ENCODE measurements around the gene ACOX2.
A peak's percentile ranks its signal among the peaks of the same experiment; 100 is the strongest.
"Not testable (repeated sequence)": the region's sequence is repeated elsewhere in the genome, so short reads cannot be mapped to it uniquely, and the experiment has no call there.

Gene ACOX2

DNA sequence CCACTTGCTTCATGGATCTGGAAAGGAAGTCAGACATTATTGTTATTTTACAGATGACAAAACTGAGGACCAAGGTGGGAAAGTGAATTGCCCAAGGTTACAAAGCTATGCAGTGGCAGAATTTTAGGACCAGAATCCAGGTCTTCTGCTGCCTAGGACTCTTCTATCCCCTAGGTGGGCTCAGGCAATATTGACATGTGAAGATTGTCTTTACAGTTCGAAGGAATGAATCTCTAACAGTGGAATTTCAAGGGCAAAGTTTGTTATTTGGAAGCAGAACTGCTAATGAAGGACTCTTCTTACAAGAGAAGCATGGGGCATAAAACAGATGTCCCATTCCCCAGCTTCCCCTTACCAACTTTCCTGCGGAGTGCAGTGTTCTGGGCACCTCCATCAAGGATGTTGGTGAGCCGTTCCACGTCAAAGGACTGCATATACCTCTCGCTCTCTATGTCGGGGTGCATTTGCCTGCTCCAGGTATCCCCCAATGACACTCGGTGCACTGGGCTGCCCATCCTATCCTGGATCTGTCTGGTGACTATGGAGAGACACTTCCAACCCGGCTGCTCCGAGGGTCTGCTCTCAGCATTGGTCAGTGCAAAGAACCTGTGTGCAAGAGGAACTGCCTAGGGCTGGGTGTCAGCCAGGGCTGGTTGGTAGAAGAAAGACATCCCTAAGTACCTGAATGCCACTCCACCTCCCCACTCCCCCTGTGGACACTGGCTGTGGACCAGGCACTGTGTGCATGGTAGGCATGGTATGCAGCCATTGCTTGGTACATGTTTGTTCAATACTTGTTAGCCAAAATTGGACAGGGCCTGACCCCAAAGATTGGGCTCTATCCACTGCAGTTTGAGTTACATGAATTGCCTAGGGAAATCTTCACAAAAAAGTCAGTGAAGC lies 2.1 kb downstream of the ACOX2 start:
- no peak for DNase-seq (ENCODE audit: low read depth in 2 of 2)

DNA sequence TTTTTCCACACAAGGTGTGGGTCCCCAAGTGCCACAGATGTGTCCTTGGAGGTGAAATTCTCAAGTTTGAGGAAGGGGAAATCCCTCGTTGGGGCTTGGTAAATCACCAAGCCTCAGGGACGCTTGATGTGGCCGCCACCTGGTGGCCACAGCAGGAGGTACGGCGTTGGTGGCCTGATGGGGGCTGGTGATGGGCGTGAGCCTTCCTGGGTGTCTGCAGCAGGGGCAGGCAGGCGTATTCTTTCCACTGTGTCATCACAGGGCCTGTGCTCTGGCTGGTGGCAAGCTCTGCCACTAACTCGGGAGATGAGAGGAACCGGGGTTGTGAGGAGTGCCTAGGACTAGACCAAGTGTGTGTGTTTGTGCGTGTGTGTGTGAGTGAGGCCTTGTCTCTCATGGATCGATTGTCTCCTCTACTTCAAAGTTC lies 4.2 kb downstream of the ACOX2 start:
- DNase-seq (ENCODE audit: low read depth in 2 of 2), result peak; percentile 72 to 73

DNA sequence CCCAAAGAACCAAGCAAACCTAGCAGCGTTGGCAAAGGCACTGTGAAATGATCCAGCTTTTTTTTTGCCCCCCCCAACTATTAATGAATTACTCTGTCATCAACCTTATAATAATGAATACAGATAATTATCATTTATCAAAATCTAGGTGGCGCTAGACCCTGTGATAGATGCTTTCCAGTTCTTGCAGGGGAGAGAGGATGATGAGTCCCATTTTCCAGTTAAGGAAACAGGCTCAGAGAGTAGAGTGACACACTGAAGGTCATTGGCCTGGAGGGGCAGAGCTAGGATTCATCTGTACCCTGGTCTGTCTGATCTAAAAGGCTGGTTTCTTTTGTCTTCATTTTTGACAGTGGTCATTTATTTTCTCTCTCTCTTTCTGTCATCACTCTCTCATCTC lies 5.0 kb downstream of the ACOX2 start:
- DNase-seq (ENCODE audit: low read depth in 2 of 2), result no peak

DNA sequence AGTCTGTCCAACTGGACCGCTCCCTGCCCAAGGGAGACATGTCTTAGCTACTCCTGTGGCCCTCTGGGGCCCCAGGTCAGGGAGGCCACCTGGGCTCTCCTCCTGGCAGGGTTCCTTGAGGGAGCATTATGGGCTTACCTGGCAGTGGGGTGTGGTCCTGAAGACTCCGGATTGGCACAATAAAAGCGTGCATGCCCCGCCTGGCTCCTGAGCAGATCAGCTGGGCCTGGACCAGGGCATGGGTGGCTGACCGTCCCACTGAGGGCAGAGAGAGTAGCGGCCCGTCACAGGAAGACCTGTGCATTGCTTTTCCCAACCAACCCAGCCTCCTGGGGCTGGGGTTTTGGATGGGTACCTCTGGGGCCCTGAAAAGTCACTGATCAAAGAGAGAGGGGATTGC lies 5.4 kb downstream of the ACOX2 start:
- DNase-seq (ENCODE audit: low read depth in 2 of 2), result no peak

DNA sequence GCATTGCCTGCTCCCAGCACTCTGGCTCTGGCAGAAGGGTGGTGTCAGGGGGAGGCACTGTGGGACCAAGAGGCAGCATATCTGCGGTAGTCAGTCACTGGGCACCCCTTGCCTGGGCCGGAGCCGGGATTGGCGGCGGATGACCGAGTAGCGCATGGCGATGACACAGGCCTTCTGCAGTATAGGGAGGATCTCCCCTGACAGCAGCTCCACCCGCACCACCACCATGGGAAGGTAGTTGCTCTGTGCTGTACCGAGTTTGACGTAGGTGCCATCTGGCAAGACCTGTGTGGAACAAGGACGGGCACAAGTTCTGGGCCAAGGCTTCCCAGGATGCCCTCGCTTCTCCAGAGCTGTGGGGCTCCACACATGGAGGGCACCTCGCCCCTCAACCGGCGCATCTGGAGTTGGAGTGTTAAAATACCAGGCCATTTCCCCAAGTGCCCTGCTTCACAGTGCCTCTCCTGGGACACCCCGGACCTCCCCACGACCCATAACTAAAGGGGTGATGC lies 6.6 kb downstream of the ACOX2 start:
- no peak for DNase-seq (ENCODE audit: low read depth in 2 of 2)

DNA sequence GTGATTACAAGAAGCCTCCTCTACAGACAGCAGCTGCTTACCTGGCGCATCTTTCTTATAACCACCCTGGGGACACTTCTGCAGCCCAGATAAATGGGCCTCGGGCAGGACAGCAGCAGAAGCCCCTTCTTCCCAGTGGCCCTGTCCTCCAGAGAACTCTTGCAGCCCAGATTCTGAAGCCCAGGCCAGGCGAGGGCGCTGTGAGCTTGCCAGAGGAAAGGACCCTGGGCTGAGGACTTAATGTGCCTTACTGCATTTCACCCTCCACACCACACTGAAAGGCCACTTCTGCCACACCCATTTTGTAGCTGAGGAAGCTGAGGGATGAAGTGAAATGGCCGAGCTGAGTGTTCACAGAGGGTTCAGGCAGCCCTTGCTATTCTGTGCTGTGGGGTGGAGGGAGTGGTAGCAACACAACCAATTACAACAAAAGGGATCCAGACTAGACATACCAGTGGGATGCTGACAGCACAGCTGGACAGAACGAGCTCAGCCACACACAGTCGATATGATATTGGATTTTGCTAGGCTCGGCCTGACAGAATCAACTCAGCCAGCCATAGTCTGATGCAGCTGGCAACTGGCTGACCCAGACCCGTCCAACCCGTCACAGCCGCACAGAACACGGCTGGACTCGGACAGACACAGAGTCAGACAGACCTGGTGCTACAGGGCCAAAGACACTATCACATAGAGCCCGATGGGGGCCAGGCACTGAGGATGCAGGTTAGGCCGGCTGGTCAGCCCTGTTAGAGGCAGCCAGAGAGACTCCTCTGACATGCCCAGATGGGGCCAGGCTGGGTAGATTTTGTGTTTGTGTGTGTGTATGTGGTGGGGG lies 7.3 kb downstream of the ACOX2 start:
- DNase-seq (ENCODE audit: low read depth in 2 of 2), result no peak

DNA sequence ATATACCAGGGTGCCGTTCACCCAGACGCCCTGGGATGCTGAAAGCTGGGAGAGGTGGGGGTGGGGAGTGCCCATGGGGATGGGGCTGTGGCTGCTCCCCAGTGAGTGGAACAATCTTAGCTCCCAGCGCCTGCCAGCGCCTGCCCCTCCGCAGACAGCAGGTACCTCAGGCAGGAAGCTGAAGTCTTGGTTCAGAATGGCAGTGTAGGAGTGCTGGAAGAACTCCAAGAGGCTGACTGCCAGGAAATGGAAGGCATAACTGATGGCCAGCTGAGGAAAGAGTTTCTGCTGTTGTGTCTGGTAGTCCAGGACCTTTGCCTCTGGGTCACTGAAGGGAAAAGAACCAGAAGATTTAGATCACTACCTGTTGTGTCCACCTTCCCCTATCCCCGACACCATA lies 8.4 kb downstream of the ACOX2 start:
- DNase-seq (ENCODE audit: low read depth in 2 of 2), result no peak

DNA sequence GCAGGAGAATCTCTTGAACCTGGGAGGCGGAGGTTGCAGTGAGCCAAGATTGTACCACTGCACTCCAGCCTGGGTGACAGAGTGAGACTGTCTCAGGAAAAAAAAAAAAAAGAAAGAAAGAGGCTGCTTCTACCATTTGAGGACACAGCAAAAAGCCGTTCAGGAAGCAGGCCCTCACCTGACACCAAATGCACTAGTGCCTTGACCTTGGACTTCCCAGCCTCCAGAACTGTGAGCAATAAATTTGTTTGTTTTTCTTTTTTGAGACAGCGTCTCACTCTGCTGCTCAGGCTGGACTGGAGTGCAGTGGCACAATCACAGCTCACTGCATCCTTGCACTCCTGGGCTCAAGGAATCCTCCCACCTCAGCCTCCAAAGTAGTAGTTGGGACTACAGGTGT lies 9.6 kb downstream of the ACOX2 start:
- not testable (repeated sequence) for DNase-seq (ENCODE audit: low read depth in 2 of 2)

DNA sequence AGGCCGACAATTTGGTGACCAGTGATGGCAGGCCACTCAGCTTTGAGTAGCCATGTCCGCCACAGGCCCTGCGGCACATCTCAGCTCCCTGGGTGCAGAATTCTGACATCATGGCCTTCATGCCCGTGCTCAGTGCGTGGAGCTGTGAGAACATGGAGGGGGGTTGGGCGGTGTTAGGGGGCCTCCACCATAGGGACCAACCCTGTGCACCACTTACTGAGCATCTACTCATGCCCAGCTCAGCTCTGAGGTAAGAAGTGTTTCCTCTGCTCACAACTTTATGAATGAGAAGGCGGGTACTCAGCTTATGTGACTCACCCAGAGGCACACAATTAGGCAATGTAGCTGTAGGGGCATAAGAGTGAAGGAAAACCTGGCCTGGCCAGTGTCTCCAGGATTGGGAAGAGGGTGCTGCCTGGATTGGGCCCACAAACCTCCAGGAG lies 10.5 kb downstream of the ACOX2 start:
- no peak for DNase-seq (ENCODE audit: low read depth in 2 of 2)

DNA sequence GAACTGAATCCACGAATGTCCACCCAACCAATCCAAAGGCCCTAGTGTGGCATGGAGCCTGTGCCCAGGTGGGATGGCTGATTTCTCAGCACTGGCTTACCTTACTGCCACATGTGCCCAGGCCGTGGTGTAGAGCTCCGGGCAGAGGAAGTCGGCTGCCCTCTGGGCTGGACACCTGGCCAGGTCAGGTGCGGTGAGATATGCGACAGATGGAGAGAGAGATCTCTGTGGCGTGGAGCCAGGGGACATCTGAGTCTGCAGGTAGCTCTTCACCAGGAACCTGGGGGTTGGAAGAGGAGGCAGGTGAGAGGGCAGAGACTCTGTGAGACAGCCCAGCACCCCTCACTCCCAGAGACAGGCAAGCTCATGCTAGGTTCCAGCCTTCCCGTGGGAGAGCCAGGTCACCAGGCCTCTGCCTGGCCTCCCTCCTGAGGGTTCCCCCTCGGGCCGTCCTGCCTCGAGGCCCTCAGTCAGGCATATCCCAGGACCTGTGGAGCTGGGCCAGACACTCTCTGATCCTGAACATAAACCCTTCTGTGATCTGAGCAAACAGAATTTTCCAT lies 12.6 kb downstream of the ACOX2 start:
- no peak for DNase-seq (ENCODE audit: low read depth in 2 of 2)

DNA sequence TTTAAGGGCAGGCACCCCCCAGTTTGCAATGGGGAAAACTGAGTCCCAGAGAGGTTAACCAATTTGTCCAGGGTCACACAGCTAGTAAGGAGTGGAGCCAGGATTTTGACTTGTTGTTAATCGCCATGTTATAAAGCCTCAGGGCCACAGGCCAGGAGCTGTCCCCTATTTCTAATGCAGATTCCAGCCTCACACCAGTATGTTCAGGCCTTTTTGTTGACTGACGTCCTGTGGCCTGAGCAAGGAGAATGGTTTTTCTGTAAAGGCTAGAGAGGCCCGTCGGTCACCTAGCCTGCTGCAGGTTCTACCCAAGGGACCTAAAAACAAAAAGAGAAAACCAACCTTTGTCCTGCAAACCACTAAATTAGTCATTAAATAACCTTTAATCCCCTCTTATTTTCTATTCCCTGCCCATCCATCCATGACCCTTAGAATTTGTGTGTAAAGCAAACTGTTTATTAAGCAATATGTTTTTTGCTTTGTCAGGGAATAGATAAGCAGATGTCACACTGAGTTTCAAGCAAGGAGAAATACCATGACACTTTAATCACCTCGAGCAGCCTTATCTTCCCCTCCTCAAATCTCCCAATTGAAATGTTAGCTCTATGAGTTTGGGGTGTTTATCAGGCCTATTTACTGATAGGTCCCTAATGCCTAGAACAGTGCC lies 14.1 kb downstream of the ACOX2 start:
- DNase-seq (ENCODE audit: low read depth in 2 of 2), result no peak

DNA sequence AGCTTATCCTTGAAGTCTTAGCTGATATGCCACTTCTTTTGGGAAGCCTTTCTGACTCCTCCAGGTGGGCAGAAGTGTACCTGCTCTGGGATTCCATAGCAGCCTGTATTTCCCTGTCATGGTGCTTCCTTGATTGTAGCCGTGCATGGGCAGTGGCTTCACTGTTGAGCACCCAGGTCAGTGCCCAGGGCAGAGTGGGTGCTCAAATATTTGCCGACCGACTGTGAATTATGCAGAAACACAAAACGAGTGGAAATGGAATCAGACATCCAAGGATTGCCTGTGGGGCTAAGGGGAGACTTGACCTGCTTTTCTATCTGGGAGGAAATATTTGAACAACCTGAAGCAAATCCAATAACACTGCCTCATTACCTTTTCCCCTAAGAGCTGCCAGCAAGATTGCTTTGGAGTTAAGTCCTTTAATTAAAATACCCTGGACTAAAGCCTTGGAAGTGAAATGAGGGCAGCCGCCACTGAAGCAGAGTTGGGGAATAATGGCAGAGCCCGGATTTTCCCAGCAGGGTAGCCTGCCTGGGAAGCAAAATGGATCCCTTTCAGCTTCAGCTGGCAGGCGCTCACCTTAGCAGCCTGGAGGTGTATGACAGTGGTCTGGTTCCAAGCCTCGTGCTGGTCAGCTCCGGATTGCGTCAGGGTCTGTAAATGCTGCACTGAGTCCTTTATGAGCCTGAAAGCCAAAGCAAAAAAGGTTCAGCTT lies 14.9 kb downstream of the ACOX2 start:
- no peak for DNase-seq (ENCODE audit: low read depth in 2 of 2)

DNA sequence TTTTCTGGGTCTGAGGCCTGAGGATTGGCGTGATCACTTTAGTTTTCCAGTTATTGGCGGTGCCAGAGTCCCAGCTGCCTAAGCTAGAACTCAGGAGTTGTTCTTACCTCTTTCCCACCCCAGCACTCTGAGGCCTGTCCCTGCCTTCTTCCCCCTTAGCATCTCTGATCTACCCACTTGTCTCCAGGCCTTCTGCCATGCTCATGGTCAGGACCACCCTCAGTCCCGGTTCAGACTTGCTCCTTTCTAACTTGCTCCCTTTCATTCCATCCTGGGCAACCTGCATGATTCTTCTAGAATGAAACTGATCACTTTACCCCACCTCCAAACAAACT lies 15.7 kb downstream of the ACOX2 start:
- no peak for DNase-seq (ENCODE audit: low read depth in 2 of 2)

DNA sequence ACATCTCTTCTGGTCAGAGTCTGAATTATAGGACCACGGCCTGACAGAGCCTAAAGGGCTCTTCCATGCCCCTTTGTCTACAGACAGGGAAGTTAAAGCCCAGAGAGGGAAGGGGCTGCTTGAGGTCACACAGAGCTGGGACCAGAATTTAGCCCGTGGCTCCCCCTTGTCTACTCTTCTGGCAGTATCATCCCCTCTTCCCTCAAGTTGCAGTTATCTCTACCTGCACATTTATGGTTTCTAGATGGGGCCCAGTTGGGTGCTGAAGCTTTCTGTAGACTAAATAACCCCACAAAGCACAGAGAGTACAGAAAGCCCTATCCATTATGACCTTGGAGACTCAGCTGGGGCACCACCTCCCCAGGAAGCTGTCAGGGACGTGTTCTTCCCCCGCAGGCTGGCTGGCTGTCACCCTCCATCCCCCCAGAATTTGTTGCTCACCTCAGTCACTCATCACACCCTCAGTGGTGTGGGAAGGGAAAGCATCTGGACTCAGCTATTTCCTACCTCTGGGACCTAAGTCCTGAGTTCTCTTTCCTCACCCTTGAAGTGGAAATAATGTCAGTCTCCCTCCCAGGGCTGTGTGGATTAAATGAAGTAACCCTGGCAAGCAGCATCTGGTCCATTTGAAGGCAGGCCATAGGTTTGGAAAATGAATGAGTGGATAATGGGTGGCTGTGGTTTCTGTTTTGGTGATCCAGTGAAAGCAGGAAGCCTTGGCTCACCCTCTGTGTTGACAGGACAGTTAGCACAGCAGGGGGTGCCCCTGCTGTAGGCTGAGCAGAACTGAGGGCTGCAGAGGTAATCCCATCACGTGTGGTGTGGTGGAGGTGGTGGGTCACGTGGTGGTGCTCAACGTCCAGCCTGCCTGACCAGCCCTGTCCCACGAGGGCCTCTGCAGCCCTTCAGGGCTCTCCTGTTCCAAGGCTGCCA lies 16.3 kb downstream of the ACOX2 start:
- DNase-seq (ENCODE audit: low read depth in 2 of 2), result no peak

DNA sequence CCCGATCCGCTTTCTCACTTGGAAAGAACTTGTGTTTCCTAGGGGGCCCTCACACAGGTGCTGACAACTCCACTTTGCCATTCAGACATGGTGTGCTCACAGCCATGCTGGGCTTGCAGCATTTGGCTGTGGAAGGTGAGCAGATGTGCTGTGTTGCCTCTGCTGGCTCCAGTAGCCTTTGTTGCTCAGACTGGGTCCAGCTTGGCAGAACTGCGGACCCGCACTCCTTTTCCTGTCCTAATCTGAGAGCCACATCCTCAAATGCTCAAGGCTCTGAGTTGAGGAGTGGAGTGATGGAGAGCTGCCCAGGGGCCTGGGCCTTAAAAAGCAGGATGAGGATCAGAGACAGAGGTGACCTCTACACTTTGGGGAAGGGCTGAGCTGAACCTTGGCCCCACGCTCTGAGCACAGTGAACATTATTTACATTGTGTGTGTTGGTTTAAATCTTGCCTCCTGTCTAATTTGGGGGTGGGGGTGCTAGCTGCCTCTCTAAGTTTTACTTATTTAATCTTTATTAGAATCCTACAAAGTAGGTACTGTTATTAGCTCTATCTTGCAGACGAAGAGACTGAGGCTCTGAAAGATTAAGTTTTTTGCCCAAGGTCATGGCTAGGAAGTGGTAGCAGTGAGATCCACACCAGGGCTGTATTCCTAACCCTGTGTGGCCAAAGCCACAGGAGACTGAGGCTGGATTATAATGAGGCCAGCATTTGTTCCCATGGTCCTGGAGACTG lies 17.2 kb downstream of the ACOX2 start:
- DNase-seq (ENCODE audit: low read depth in 2 of 2), result no peak

DNA sequence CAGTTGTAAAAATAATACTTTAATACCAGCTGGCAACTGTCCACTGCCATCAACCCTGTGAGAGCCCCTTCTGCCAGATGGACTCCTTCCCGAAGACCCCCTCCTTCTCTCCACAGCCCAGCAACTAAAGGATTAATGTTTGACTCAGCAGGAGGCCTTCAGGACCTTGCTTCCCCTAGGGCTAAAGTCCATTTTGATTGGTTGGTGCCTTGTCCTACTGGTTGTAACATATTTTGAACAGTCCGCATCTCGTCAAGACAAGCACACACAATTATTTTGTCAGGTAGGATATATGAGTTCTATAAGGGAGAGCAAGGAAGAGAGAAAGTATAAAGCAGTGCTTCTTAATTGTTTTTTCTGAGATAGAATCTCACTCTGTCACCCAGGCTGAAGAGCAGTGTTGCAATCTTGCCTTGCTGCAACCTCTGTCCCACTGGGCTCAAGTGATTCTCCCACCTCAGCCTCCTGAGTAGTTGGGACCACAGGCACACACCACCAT lies 18.6 kb downstream of the ACOX2 start:
- DNase-seq (ENCODE audit: low read depth in 2 of 2), result no peak

DNA sequence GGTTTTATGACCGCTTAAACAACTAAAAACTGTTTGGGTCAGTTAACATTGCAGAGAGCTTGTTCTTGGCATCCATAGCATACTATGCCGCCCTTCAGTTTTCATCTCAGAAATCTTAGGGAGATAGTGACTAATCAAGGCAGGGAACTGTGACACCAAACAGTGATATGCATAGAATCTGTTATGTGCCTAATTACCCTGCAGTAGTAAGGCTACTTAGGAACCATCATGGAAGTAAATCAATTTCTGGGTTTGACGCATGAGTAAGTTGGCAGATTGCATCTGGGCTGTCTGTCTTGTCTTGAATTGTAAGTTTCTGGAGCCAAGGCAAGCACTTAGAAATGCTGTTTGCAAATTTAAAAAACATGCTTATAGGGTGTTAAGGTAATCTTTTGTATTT lies 22.6 kb downstream of the ACOX2 start:
- no peak for DNase-seq (ENCODE audit: low read depth in 2 of 2)

DNA sequence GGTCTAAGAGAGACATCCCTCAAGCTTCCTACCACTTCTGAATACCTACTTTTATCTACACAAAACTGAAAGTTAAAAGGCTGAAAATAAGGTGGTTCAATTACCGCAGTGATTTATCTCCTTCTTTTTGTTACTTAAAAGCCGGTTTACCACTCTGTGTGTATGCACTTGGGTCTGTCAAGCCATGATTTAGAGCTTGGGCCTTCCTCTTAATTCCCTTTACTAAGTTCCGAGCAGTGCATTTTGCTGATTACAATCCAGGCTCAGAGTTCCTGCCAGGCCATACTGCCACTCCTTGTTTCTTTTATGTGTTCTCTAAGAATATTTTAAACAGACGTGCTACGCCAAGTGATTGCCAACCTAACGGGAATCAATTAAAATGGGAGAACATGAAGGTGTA lies 28.6 kb downstream of the ACOX2 start:
- DNase-seq (ENCODE audit: low read depth in 2 of 2), result no peak

DNA sequence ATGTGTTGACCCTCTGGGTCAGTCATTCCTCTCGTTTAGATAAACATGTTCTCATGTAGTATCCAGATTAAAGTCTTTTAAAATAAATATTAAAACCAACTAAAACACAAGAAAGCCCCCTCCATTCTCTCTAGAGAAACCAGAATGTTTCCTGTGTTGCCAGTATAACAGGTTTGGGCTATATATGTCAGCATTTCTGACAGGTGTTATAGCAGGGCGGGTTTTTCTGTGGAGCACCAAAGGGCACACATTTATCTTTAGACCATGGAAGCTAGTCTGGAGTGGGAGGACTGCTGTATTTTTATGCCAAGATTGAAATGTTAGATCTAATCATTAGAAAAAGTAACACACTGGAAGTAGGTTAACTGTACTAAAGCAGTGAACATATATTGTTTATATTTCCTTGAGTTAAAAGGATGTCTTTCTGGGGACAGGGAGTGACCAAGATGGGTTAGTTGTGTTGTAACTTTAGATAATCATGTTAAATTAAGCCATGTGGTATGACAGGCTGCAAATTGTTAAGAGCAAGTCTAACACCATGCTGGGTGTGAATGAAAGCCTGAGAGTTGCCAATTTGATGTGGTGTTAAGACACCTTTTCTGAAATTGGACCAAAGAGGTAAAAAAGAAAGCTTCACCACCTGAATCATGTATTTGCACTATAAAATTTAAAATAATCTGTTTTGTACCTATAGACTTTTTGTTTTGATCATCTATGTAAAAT lies 29.5 kb downstream of the ACOX2 start:
- DNase-seq (ENCODE audit: low read depth in 2 of 2), result no peak

All from stimulated activated CD4-positive, alpha-beta T cell treated with anti-CD3 and anti-CD28 coated beads, Interleukin-1b, Interleukin-23, amount 100 ng/mL, for 4 hours (primary cell).